GM21367 (cell line): ENCODE data around the gene TMEM131.

Source experiments
- ATAC-seq: cut with Tn5 transposase; IDR thresholded peaks from one replicate; pipeline ENCODE4 v1.9.1; 2021; ENCODE audit not compliant: unreplicated experiment

TMEM131 gene

DNA sequence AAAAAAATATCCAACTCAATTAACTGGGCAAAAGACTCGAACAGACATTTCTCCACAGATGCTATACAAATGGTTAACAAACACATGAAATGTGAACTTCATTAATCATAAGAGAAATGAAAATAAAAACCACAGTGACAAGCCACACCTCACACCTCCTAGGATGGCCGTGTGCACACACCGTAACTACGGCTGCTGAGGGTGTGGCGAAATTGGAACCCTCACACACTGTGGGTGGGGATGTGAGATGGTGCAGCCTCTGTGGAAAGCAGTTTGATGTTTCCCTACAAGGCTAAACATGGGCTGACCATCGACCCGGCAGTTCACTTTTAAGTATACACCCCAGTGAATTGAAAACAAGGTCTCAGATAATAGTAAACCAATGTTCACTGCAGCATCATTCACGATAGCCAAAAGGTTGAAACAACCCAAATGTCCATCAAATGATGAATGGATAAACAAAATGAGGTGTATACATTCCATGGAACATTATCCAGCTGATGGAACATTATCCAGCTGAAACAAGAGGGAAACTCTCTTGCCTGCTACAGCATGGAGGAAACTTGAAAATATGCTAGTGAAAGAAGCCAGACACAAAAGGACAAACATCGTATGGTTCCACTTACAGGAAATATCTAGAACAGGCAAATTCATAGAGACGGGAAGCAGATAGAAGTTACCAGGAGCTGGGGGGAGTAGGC, 250.1 kb downstream of the TMEM131 start:
- no peak for ATAC-seq

DNA sequence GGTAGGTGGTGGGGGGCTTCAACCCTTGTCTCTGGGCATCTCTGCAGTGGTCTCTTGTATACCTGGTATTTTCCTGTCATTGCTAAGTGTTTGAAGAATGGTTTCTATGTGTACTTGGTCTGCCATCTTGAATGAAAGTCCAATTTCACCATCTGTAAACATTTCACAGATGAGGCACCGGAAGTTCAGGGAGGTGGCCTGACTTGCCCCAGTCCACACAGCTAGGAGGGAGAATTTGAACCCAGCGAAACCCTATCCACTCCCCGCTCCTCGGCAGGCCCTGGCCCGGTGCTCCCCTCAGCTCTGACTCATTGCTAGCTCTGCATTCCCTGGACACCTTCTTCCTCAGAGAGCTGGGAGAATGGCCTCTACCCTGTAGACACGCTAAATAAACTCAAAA, 251.8 kb downstream of the TMEM131 start:
- ATAC-seq, result no peak

- ATAC-seq, result no peak
These were observed 253.3 kb downstream of the TMEM131 start for GRCh38 chr2:97742381-97742847.

DNA sequence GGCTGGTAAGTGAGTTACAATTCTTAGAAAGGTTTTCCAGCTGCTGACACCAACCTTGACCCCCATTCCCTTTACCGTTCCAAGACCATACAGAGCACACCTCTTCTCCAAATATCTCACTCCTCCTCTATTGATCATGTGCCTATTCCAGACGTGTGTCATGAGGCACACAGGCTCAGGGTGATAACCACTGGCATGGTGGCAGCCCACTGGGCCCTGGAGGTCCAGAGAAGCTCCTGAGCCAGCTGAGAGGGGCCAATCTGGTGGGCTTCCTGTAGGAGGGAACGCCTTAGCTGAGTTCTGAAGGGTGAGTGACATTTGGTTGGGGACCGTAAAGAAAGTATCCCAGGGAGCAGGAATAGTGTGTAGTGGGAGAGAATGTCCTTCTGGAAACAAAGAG, 254.1 kb downstream of the TMEM131 start:
- no peak for ATAC-seq

DNA sequence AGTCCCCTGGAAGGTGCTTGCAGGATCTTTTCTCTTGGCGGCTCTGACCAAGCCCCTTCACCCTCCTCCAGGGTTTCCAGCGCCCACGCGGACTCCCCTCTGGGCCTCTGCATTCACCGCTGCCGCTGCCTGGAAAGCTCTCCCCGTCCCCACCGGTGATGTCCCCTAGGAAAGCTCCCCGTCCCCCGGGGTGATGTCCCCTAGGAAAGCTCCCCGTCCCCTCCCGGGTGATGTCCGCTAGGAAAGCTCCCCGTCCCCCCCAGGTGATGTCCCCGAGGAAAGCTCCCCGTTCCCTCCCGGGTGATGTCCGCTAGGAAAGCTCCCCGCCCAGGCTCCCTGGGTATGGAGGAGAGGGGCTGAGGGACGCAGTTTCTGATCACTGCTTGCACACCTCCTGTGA, 254.5 kb downstream of the TMEM131 start:
- ATAC-seq, result no peak

- ATAC-seq, result no peak
These were observed 255.1 kb downstream of the TMEM131 start for GRCh38 chr2:97740590-97741182.

GRCh38 chr2:97739893-97740245, 255.9 kb downstream of the TMEM131 start:
- no peak for ATAC-seq

DNA sequence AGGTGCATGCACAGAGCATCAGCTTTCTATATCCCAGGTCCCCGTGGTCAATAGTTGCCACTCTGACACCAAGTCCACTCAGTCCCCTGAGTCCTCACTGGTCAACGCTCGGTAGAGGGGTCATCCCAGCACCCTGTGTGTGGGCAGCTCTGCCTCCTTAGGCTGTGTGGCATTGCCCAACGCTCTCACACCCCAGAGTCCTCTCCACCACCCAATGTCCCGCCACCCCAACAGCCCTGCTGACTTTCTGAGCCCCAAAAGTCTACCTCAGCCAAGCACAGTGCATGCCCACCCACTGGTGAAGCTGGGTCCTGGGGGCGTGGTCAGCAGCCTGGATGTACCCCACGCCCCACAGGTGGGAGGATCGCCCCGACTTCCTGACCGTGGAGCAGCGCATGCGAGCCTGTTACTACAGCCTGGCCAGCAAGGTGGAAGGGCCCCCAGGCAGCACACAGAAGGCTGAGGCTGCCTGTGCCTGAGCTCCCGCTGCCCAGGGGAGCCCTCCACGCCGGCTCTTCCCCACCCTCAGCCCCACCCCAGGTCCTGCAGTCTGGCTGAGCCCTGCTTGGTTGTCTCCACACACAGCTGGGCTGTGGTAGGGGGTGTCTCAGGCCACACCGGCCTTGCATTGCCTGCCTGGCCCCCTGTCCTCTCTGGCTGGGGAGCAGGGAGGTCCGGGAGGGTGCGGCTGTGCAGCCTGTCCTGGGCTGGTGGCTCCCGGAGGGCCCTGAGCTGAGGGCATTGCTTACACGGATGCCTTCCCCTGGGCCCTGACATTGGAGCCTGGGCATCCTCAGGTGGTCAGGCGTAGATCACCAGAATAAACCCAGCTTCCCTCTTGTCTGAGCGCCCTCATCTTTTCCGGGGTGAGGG, 256.5 kb downstream of the TMEM131 start:
- ATAC-seq, result no peak

DNA sequence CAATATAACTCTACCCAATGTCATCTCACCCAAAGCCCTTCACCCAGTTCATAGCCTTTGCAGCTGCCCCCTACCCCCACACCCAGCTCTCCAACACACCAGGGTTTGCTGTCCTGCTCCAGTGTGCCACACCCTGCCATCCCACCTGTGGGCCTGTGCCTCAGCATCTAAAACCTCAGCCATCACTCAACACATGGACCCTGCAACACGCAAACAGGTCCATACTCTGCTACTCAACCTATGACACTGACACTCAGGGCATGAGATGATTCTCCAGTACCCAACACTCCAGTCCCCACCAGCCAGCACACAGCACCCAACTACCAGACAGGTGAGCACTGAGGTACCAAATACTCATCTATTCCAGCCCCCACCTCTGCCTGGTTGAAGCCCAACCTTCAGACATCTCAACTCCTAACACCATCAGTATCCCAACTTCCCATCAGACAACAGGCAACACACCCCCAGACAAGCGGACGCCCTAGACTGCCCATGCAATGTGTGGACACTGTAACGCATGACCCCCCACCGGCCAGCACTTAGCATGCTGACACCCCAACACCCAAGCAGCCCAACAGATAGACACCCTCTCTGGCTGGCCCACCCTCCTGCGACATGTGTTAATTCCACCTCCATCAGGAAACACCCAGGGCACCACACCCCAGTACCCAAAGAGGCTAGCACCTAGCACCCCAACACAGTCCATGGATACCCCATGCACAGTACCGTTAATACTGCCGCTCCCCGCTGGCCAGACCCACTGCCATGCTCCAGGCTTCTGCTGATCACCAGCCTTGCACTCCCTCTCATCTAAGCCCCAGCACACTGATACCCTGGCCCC, 257.3 kb downstream of the TMEM131 start:
- ATAC-seq, result no peak

DNA sequence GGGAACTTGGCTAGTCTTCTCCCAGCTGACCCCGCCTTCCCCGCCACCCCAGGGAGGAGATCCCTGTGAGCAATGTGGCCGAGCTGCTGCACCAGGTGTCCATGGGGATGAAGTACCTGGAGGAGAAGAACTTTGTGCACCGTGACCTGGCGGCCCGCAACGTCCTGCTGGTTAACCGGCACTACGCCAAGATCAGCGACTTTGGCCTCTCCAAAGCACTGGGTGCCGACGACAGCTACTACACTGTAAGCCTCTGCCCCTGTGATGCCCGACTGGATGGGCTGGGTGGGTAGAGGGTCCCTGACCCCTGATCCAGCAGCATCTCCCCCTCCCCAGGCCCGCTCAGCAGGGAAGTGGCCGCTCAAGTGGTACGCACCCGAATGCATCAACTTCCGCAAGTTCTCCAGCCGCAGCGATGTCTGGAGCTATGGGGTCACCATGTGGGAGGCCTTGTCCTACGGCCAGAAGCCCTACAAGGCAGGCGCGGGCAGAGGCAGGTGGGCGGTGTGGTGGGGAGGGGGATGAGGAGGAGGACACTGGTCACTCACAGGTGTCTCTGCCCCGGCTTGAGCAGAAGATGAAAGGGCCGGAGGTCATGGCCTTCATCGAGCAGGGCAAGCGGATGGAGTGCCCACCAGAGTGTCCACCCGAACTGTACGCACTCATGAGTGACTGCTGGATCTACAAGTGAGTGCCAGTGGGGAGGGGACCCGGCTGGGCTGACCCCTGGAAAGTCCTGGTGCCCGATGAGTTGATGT, 258.1 kb downstream of the TMEM131 start:
- ATAC-seq, result no peak

GRCh38 chr2:97736608-97737330, 259.0 kb downstream of the TMEM131 start:
- no peak for ATAC-seq

DNA sequence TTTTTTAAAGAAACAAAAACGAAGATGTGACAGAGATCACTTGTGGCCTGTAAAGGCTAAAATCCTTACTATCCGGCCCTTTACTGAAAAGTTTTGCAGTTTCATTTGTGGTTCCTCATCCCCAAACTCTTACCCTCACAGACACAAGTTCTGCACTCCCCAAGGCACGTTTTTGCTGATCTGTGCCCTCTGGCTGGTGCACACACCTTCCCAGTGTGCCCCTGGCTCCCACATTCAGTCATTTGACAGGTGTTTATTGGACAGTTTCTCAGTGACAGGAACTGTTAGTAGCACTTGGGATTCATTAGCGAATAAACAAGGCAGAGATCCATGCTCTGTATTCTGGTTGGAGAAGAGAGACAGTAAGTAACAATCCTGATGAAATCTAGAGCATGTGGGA, 259.6 kb downstream of the TMEM131 start:
- ATAC-seq, result no peak

DNA sequence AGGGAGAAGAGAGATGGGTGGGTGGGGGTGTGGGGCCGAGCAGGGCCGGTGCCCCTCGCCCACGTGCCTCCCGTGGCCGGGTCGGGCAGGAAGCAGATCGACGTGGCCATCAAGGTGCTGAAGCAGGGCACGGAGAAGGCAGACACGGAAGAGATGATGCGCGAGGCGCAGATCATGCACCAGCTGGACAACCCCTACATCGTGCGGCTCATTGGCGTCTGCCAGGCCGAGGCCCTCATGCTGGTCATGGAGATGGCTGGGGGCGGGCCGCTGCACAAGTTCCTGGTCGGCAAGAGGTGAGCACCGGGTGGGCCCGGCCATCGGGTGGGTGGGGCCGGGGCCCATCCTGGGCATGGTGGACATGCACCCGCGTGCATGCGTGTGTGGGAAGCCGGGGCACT, 260.6 kb downstream of the TMEM131 start:
- no peak for ATAC-seq

GRCh38 chr2:97734061-97735051, 261.4 kb downstream of the TMEM131 start:
- no peak for ATAC-seq

DNA sequence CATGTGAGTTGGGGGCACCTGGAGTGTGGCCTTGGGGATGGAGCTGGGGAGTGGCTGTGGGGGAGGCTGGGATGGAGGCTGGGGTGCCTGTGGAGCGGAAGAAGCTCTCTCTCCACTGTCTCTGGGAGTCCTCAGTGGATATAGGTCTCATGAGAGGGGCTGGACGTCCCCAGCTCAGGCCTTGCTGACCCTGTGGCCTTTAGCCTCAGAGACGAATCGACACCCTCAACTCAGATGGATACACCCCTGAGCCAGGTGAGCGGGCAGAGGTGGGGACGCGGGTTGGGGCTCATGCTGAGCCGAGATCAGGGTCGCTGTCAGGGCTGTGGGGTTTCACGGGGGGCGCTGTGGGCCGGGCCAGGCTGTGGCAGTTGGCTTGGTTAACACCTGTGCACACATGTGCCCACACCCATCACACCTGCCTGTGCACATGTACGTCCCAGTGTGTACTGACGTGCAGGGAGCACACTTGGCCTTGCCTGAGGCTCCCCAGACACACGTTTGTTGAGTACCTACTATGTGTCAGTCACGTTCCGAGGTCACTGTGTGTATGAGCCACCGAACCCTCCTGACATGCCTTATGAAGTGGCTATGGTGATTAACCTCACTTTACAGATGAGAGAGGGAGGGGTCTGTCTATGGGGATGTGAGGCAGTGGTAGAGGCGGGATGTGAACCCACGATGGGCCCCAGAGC, 262.3 kb downstream of the TMEM131 start:
- ATAC-seq, result no peak

DNA sequence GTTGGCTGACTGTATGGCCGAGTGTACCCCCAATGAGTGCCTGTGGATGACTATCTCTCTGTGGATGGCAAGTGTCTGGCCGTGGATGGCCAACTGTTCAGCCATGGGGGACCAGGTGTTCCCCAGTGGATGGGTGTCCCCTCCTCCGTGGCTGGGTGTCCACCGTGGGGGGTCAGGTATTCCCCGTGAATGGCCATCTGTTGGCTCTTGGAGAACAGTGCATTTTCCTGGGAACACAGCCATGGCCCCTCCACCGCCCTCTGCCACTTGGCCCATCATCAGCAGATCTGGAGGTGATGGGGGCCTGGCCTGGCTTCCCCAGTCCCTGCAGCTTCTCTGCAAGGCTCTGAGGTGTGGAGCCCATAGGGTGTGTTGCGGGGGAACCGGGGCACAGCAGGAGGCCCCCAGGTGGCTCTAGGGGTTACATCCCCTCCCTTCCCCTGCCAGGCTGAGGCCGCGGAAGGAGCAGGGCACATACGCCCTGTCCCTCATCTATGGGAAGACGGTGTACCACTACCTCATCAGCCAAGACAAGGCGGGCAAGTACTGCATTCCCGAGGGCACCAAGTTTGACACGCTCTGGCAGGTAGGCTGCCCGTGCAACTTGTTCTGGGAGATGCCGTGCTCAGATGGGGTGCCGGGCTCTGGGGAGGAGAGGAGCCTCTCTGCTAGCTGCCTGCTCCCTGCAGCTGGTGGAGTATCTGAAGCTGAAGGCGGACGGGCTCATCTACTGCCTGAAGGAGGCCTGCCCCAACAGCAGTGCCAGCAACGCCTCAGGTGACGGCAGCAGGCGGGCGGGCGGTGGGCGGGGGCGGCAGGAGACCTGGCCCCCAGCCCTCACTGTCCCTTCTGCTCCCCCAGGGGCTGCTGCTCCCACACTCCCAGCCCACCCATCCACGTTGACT, 263.1 kb downstream of the TMEM131 start:
- ATAC-seq, result no peak
